SH-SY5Y (cell line): Measurements from ENCODE around the gene ST3GAL6.
A peak's percentile ranks its signal among the peaks of the same experiment; 100 is the strongest.

Experiments
- GATA2 ChIP-seq: IDR thresholded peaks from 2 replicates; pipeline ENCODE4 v1.6.1; 2011; ENCODE audit warnings: mild to moderate bottlenecking, low read depth, low read length
- GATA3 ChIP-seq: IDR thresholded peaks from 2 replicates; pipeline ENCODE4 v1.6.1; 2011; ENCODE audit warnings: low read depth, mild to moderate bottlenecking, low read length, moderate library complexity

The ST3GAL6 gene

GRCh38 chr3:98777801-98778220 lies 14.7 kb downstream of the ST3GAL6 start:
- TF ChIP-seq GATA3: no peak
- TF ChIP-seq GATA2: no peak

- TF ChIP-seq GATA2 (no peak), GATA3 (no peak)
These were observed 15.2 kb downstream of the ST3GAL6 start for GRCh38 chr3:98778383-98778782.

- TF ChIP-seq GATA2 (no peak), GATA3 (no peak)
These were observed 15.8 kb downstream of the ST3GAL6 start for GRCh38 chr3:98778852-98779413.

GRCh38 chr3:98779541-98780335 lies 16.6 kb downstream of the ST3GAL6 start:
- no peak for TF ChIP-seq GATA3
- no peak for TF ChIP-seq GATA2

GRCh38 chr3:98780343-98780742 lies 17.2 kb downstream of the ST3GAL6 start:
- TF ChIP-seq GATA3 (no peak), GATA2 (no peak)

- TF ChIP-seq GATA3 (no peak), GATA2 (no peak)
These were observed 19.8 kb downstream of the ST3GAL6 start for GRCh38 chr3:98782824-98783500.

- TF ChIP-seq GATA3 (no peak), GATA2 (no peak)
These were observed 20.9 kb downstream of the ST3GAL6 start for GRCh38 chr3:98784042-98784441.

- no peak for TF ChIP-seq GATA2
- TF ChIP-seq GATA3: no peak
These were observed 21.8 kb downstream of the ST3GAL6 start for GRCh38 chr3:98784666-98785600.

GRCh38 chr3:98786364-98787006 lies 23.3 kb downstream of the ST3GAL6 start:
- TF ChIP-seq GATA2 (no peak), GATA3 (no peak)

GRCh38 chr3:98787181-98787580 lies 24.0 kb downstream of the ST3GAL6 start:
- TF ChIP-seq GATA3: no peak
- TF ChIP-seq GATA2: no peak

- TF ChIP-seq GATA2 (peak; percentile 75), GATA3 (peak; percentile 58; the same call in 1 of the 2 replicates)
These were observed 25.5 kb downstream of the ST3GAL6 start for GRCh38 chr3:98788651-98789050.

- TF ChIP-seq GATA2 (no peak), GATA3 (no peak)
These were observed 28.5 kb downstream of the ST3GAL6 start for GRCh38 chr3:98791341-98792325.

- no peak for TF ChIP-seq GATA2
- TF ChIP-seq GATA3: no peak
These were observed 30.8 kb downstream of the ST3GAL6 start for GRCh38 chr3:98793971-98794370.
